Activated effector memory CD4-positive, alpha-beta T cell treated with Interleukin-2 at 50 U/mL for 16 hours (primary cell): ENCODE data around the gene VAC14.
"Not testable (repeated sequence)": the region's sequence is repeated elsewhere in the genome, so short reads cannot be mapped to it uniquely, and the experiment has no call there.

ENCODE experiments used
- DNase-seq: peaks from one replicate; pipeline ENCODE4 v3.0.0-alpha.2; 2020

VAC14 gene

DNA sequence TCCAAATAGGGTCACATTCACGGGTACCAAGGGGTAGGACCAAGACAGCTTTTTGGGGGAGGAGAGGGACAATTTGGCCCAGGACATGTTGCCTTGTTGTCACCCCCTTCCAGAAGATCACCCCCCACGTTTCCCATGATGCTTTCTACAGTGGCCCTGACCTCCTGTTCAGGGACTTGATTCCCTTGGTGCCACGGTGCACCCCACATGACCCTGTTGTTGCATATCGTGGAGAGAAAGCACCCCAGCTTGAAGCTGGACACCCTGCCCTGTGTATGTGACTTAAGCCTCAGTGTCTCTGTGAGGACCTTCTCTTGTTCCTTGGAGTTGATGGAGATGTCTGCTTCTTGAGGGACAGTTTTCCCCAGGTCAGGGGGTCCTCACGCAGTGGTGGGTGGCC lies 142.0 kb downstream of the VAC14 start:
- no peak for DNase-seq

GRCh38 chr16:70657956-70658355 lies 143.0 kb downstream of the VAC14 start:
- no peak for DNase-seq

GRCh38 chr16:70656712-70657263 lies 144.2 kb downstream of the VAC14 start:
- no peak for DNase-seq

GRCh38 chr16:70656065-70656711 lies 144.8 kb downstream of the VAC14 start:
- DNase-seq, result no peak

DNA sequence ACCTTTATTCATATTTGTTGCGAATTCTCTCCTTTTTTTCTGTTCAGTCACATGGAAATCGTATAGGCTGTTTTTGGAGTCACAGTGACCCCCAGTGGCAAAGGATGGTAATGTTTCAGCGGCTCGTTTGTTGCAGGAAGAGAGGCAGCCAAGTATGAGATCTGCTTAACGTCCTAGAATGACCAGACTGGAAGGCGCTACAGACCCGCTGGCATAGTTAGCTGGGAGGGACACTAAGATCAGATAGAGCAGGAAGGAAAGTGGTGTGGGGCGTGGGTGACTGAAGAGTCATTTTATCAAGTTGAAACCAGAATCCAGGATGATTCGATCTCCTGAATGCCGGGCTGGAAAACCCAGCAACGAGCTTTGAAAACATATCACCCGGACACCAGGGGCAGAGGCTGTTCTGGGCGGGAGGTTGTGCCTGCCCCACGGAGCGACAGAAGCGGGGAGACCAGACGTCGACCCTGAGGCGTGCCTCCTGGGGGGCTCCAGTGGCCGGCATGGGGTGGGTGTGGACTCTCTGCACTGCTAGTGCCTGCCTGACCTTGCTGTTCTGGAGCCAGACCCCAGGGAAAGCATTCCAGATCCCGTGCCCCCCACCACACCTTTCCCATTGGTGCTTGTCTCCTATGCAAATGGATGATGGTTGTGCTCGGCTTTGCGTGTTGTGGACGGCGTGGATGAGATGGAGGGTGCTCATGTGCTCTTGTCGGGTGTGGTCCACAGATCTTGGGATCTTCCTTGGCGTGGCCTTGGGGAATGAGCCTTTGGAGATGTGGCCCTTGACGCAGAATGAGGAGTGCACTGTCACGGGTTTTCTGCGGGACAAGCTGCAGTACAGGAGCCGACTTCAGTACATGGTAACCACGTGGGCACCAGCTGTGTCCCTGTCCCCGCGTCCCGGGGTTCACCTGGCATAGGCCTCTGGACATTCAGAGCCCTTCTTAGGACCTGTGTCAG lies 146.9 kb downstream of the VAC14 start:
- peak; percentile 69 for DNase-seq

GRCh38 chr16:70653406-70653805 lies 147.6 kb downstream of the VAC14 start:
- no peak for DNase-seq

GRCh38 chr16:70652322-70652721 lies 148.6 kb downstream of the VAC14 start:
- DNase-seq, result no peak

- DNase-seq, result no peak
Observed at GRCh38 chr16:70651524-70651923, 149.4 kb downstream of the VAC14 start.

DNA sequence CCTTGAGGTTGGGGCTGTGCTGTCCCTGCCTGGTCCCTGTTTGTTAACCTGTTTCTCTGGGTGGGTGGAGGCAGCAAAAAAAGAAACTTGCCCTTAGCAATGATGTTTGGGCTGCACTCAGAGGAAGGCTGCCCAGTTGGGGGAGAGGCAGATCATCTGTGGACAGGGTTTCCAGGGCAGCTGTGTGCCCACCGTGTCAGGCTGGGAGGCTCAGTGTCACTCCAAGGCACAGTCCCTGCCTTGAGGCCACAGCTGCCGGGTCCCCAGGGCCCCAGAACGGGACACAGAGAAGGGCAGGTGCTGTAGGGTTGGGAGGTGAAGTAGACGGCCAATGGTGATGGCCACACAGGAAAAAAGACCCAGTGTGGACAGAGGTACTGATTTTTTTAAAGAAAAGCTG lies 150.7 kb downstream of the VAC14 start:
- DNase-seq, result no peak

- DNase-seq, result no peak
Observed at GRCh38 chr16:70649300-70649699, 151.7 kb downstream of the VAC14 start.

DNA sequence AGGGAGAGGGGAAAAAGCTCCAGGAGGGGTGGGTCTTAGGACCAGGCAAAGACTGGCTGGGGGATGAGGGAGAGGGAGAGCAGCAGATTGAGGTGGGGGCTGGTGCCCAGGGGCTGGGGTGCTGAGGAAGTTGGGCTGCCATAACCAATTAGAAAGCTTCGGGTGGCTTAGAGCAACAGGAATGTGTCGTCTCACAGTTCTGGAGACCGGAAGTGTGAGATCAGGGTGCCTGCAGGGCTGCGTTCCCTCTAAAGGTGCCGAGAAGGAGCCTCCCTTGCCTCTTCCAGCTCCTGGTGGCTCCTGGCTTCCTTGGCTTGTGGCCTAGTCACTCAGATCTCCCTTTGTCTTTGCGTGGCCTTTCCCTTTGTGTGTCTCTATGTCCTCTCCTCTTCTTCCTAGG lies 152.4 kb downstream of the VAC14 start:
- no peak for DNase-seq

GRCh38 chr16:70647441-70648359 lies 153.3 kb downstream of the VAC14 start:
- no peak for DNase-seq

DNA sequence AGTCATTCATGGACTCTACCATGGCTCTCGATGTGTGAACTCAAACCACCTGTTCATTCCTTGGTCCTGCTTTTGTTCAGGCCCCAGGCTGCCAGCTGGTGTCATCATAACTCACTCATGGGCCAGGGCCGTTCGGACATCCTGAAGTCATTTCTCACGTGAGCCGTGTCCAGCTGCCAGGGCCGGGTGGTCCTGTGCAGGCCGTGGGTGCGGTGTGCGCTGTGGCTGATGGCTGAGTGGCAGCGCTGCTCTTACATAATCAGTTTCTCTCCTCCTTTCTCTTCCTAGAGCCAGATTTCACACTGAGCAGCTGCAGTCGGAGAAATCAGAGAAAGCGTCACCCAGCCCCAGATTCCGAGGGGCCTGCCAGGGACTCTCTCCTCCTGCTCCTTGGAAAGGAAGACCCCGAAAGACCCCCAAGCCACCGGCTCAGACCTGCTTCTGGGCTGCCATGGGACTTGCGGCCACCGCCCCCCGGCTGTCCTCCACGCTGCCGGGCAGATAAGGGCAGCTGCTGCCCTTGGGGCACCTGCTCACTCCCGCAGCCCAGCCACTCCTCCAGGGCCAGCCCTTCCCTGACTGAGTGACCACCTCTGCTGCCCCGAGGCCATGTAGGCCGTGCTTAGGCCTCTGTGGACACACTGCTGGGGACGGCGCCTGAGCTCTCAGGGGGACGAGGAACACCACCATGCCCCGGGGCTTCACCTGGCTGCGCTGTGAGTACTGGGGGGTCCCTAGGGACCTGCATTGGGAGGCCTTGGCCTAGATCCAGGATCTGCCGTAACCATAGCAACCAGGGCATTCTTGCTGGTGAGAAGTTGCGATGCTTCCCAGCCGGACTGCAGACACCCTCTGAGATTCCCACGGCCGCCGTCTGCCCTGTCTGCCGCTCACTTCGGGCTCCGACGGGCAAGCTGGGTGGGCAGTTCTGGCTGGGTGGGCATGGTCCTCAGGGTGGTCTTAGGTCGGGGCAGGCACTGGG lies 154.4 kb downstream of the VAC14 start, which contains the start of gene IL34:
TSS of gene IL34 (plus strand) at position 300 of the 982 bp plus-strand sequence. CDS start at position 689, 389 bp downstream.
- no peak for DNase-seq

GRCh38 chr16:70644763-70645597 lies 156.0 kb downstream of the VAC14 start:
- DNase-seq, result no peak

DNA sequence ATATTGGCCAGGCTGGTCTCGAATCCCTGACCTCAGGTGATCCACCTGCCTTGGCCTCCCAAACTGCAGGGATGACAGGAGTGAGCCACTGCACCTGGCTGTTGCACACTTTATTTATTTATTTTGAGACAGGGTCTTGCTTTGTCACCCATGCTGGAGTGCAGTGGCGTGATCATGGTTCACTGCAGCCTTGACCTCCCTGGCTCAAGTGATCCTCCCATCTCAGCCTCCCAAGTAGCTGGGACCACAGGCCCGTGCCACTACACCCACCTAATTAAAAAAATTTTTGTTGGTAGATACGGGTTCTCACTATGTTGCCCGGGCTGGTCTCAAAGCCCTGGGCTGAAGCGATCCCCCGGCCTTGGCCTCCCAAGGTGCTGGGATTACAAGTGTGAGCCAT lies 157.7 kb downstream of the VAC14 start:
- DNase-seq, result not testable (repeated sequence)

DNA sequence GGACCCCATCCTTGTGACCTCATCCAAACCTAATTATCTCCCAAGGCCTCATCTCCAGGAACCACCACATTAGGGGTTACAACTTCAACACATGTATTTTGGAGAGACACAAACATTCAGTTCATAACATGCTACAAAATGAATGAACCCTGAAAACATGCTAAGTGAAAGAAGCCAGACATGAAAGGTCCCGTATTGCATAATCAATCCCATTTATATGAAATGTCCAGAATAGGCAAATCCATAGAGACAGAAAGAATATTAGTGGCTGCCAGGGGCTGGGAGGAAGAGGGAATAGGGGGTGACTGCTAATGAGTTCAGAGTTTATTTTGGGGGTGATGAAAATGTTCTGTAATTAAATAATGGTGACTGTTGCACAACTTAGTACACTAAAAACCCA lies 158.3 kb downstream of the VAC14 start:
- no peak for DNase-seq

- DNase-seq, result no peak
Observed at GRCh38 chr16:70638814-70639792, 161.9 kb downstream of the VAC14 start.
